Muscle layer of duodenum (tissue), 2 donors: ENCODE measurements around the gene WNT5B.

ENCODE experiments used
- H3K27ac ChIP-seq: one replicate; pipeline ENCODE4 v1.7.0; 2013; ENCODE audit warnings: mild to moderate bottlenecking, low read length
- H3K27me3 ChIP-seq: one replicate; pipeline ENCODE4 v1.7.0; 2013; ENCODE audit warnings: low read depth, mild to moderate bottlenecking, control low read depth, low read length
- H3K36me3 ChIP-seq, 2 donors: one replicate each; pipeline ENCODE4 v1.7.0; 2013; ENCODE audit warnings: low read length in 2 of 2, control low read depth in 1 of 2, mild to moderate bottlenecking in 1 of 2; ENCODE audit not compliant: insufficient read depth in 2 of 2, control insufficient read depth in 1 of 2
- H3K4me1 ChIP-seq, 2 donors: one replicate each; pipeline ENCODE4 v1.7.0; 2013; ENCODE audit warnings: low read length in 2 of 2, mild to moderate bottlenecking in 2 of 2, control low read depth in 1 of 2, moderate library complexity in 1 of 2; ENCODE audit not compliant: insufficient read depth in 2 of 2, control insufficient read depth in 1 of 2
- H3K4me3 ChIP-seq, 2 donors: one replicate each; pipeline ENCODE4 v1.7.0; 2013; ENCODE audit warnings: low read length in 2 of 2, low read depth in 1 of 2, mild to moderate bottlenecking in 1 of 2
- H3K9me3 ChIP-seq, 2 donors: one replicate each; pipeline ENCODE4 v1.7.0; 2013; ENCODE audit warnings: low read length in 2 of 2, control low read depth in 1 of 2, mild to moderate bottlenecking in 1 of 2; ENCODE audit not compliant: control insufficient read depth in 1 of 2
- donor health status: healthy.

WNT5B gene

GRCh38 chr12:1633459-1633858, 4.4 kb downstream of the WNT5B start:
- Histone ChIP-seq H3K9me3 (no peaks in the 10 kb centered on the region), H3K4me3 (no peak overlapping the region), H3K4me1 (peaks cover 0 to 23% of the 10 kb centered on the region in 2 donors), H3K27ac (no peak overlapping the region), H3K27me3 (peaks cover 6% of the 10 kb centered on the region), H3K36me3 (no peaks in the 10 kb centered on the region)

- no peak overlapping the region for H3K27ac ChIP-seq
- no peak overlapping the region for H3K4me3 ChIP-seq
- peaks cover 6% of the 10 kb centered on the region for H3K27me3 ChIP-seq
- no peaks in the 10 kb centered on the region for H3K36me3 ChIP-seq
- no peaks in the 10 kb centered on the region for H3K9me3 ChIP-seq
- peaks cover 0 to 23% of the 10 kb centered on the region in 2 donors for H3K4me1 ChIP-seq
Measured at GRCh38 chr12:1634149-1634548, 5.1 kb downstream of the WNT5B start.

- H3K4me3 ChIP-seq: no peak overlapping the region
- no peak overlapping the region for H3K27ac ChIP-seq
- H3K9me3 ChIP-seq: no peaks in the 10 kb centered on the region
- peaks cover 6% of the 10 kb centered on the region for H3K27me3 ChIP-seq
- no peaks in the 10 kb centered on the region for H3K36me3 ChIP-seq
- peaks cover 0 to 23% of the 10 kb centered on the region in 2 donors for H3K4me1 ChIP-seq
Measured at GRCh38 chr12:1634590-1635191, 5.7 kb downstream of the WNT5B start.

GRCh38 chr12:1635301-1636095, 6.5 kb downstream of the WNT5B start:
- no peak overlapping the region for H3K27ac ChIP-seq
- no peak overlapping the region for H3K4me3 ChIP-seq
- H3K36me3 ChIP-seq: no peaks in the 10 kb centered on the region
- peaks cover 0 to 22% of the 10 kb centered on the region in 2 donors for H3K4me1 ChIP-seq
- no peaks in the 10 kb centered on the region for H3K9me3 ChIP-seq
- H3K27me3 ChIP-seq: peaks cover 6% of the 10 kb centered on the region

GRCh38 chr12:1638203-1638602, 9.2 kb downstream of the WNT5B start:
- H3K27ac ChIP-seq: no peak overlapping the region
- H3K4me3 ChIP-seq: no peak overlapping the region
- H3K4me1 ChIP-seq: peaks cover 0 to 18% of the 10 kb centered on the region in 2 donors
- H3K36me3 ChIP-seq: no peaks in the 10 kb centered on the region
- no peaks in the 10 kb centered on the region for H3K9me3 ChIP-seq
- H3K27me3 ChIP-seq: no peaks in the 10 kb centered on the region

GRCh38 chr12:1639538-1639937, 10.5 kb downstream of the WNT5B start:
- no peaks in the 10 kb centered on the region for H3K36me3 ChIP-seq
- no peaks in the 10 kb centered on the region for H3K27me3 ChIP-seq
- no peaks in the 10 kb centered on the region for H3K9me3 ChIP-seq
- no peak overlapping the region for H3K27ac ChIP-seq
- no peak overlapping the region for H3K4me3 ChIP-seq
- H3K4me1 ChIP-seq: peaks cover 0 to 23% of the 10 kb centered on the region in 2 donors

- Histone ChIP-seq H3K4me1 (peaks cover 0 to 23% of the 10 kb centered on the region in 2 donors), H3K36me3 (no peaks in the 10 kb centered on the region), H3K9me3 (no peaks in the 10 kb centered on the region), H3K4me3 (no peak overlapping the region), H3K27me3 (no peaks in the 10 kb centered on the region), H3K27ac (no peak overlapping the region)
Measured at GRCh38 chr12:1640328-1641234, 11.6 kb downstream of the WNT5B start.

- Histone ChIP-seq H3K9me3 (no peaks in the 10 kb centered on the region), H3K36me3 (no peaks in the 10 kb centered on the region), H3K4me1 (peaks cover 0 to 28% of the 10 kb centered on the region in 2 donors), H3K27ac (no peak overlapping the region), H3K27me3 (no peaks in the 10 kb centered on the region), H3K4me3 (no peak overlapping the region)
Measured at GRCh38 chr12:1642513-1642912, 13.5 kb downstream of the WNT5B start.

GRCh38 chr12:1643043-1643442, 14.0 kb downstream of the WNT5B start:
- no peaks in the 10 kb centered on the region for H3K27me3 ChIP-seq
- H3K27ac ChIP-seq: no peak overlapping the region
- H3K36me3 ChIP-seq: no peaks in the 10 kb centered on the region
- no peaks in the 10 kb centered on the region for H3K9me3 ChIP-seq
- no peak overlapping the region for H3K4me3 ChIP-seq
- peaks cover 0 to 28% of the 10 kb centered on the region in 2 donors for H3K4me1 ChIP-seq

- no peaks in the 10 kb centered on the region for H3K36me3 ChIP-seq
- H3K4me3 ChIP-seq: no peak overlapping the region
- H3K27me3 ChIP-seq: no peaks in the 10 kb centered on the region
- no peak overlapping the region for H3K27ac ChIP-seq
- H3K9me3 ChIP-seq: no peaks in the 10 kb centered on the region
- peaks cover 0 to 34% of the 10 kb centered on the region in 2 donors for H3K4me1 ChIP-seq
Measured at GRCh38 chr12:1643905-1644533, 15.0 kb downstream of the WNT5B start.
